Mesothelial cell of epicardium (in vitro differentiated cells): Measurements from ENCODE around the gene GRPEL2. TPM values are rescaled to one million over a fixed set of nuclear protein-coding genes. Genes with fewer than 3 reads are reported as not detected.
"Not testable (repeated sequence)": the region's sequence is repeated elsewhere in the genome, so short reads cannot be mapped to it uniquely, and the experiment has no call there.

Source experiments
- DNase-seq, 2 experiments: peaks; one replicate each; pipeline ENCODE4 v3.0.0; 2021; ENCODE audit warnings: low spot score in 2 of 2; ENCODE audit not compliant: unreplicated experiment in 2 of 2
- H3K27ac Mint-ChIP-seq: 2 replicates; pipeline ENCODE4 v1.8.0; 2021; ENCODE audit warnings: mixed read lengths
- H3K27me3 Mint-ChIP-seq: 2 replicates; pipeline ENCODE4 v1.8.0; 2021; ENCODE audit warnings: low read depth, mixed read lengths
- H3K36me3 Mint-ChIP-seq: 2 replicates; pipeline ENCODE4 v1.8.0; 2021; ENCODE audit warnings: mixed read lengths
- H3K4me1 Mint-ChIP-seq: 2 replicates; pipeline ENCODE4 v1.8.0; 2021; ENCODE audit warnings: mixed read lengths
- H3K4me3 Mint-ChIP-seq: 2 replicates; pipeline ENCODE4 v1.8.0; 2021; ENCODE audit warnings: mild to moderate bottlenecking, moderate library complexity, mixed read lengths
- H3K9me3 Mint-ChIP-seq: 2 replicates; pipeline ENCODE4 v1.8.0; 2021; ENCODE audit warnings: mixed read lengths
- CTCF ChIP-seq: fragments of 200-600 bp; sonication (generic); IDR thresholded peaks from one replicate; pipeline ENCODE4 v1.5.0; 2021; ENCODE audit warnings: antibody characterized with exemption; ENCODE audit not compliant: unreplicated experiment
- total RNA-seq: library from RNA; stranded (reverse); gene quantifications from 3 replicates; pipeline ENCODE4 v1.2.1, GENCODE V29; 2021

GRPEL2 gene
- total RNA-seq, 1 donor from 2014 or later = 15.4 TPM

GRCh38 chr5:149388498-149389190 lies 43.3 kb downstream of the GRPEL2 start:
- H3K27ac Mint-ChIP-seq = no peak overlapping the region
- no peaks in the 10 kb centered on the region for H3K9me3 Mint-ChIP-seq
- TF ChIP-seq CTCF = no peak
- H3K4me1 Mint-ChIP-seq = peaks cover 22% of the 10 kb centered on the region
- no peaks in the 10 kb centered on the region for H3K27me3 Mint-ChIP-seq
- H3K36me3 Mint-ChIP-seq = no peaks in the 10 kb centered on the region
- no peak for DNase-seq
- H3K4me3 Mint-ChIP-seq = no peak overlapping the region

GRCh38 chr5:149389552-149390495 lies 44.5 kb downstream of the GRPEL2 start:
- no peak for TF ChIP-seq CTCF
- H3K4me1 Mint-ChIP-seq = peaks cover 22% of the 10 kb centered on the region
- H3K27me3 Mint-ChIP-seq = no peaks in the 10 kb centered on the region
- H3K4me3 Mint-ChIP-seq = no peak overlapping the region
- no peaks in the 10 kb centered on the region for H3K36me3 Mint-ChIP-seq
- H3K27ac Mint-ChIP-seq = no peak overlapping the region
- DNase-seq = no peak
- H3K9me3 Mint-ChIP-seq = no peaks in the 10 kb centered on the region

- H3K4me1 Mint-ChIP-seq = peaks cover 13% of the 10 kb centered on the region
- not testable (repeated sequence) for H3K27ac Mint-ChIP-seq, H3K9me3 Mint-ChIP-seq, H3K27me3 Mint-ChIP-seq, H3K4me3 Mint-ChIP-seq, DNase-seq, H3K36me3 Mint-ChIP-seq
Measured at GRCh38 chr5:149391076-149391475, 45.8 kb downstream of the GRPEL2 start.

GRCh38 chr5:149391524-149391923 lies 46.2 kb downstream of the GRPEL2 start:
- no peak for TF ChIP-seq CTCF
- H3K36me3 Mint-ChIP-seq = no peaks in the 10 kb centered on the region
- peaks cover 9% of the 10 kb centered on the region for H3K4me1 Mint-ChIP-seq
- no peak overlapping the region for H3K4me3 Mint-ChIP-seq
- H3K9me3 Mint-ChIP-seq = no peaks in the 10 kb centered on the region
- H3K27me3 Mint-ChIP-seq = no peaks in the 10 kb centered on the region
- DNase-seq = no peak
- no peak overlapping the region for H3K27ac Mint-ChIP-seq

- Mint-ChIP-seq H3K27ac (no peak overlapping the region), H3K27me3 (no peaks in the 10 kb centered on the region), H3K4me3 (no peak overlapping the region), H3K4me1 (peaks cover 2% of the 10 kb centered on the region), H3K36me3 (no peaks in the 10 kb centered on the region), H3K9me3 (no peaks in the 10 kb centered on the region)
- DNase-seq = no peak
- TF ChIP-seq CTCF = no peak
Measured at GRCh38 chr5:149392718-149393117, 47.4 kb downstream of the GRPEL2 start.

- H3K4me1 Mint-ChIP-seq, H3K36me3 Mint-ChIP-seq, DNase-seq, H3K27me3 Mint-ChIP-seq, H3K9me3 Mint-ChIP-seq, H3K4me3 Mint-ChIP-seq, H3K27ac Mint-ChIP-seq: not testable (repeated sequence)
Measured at GRCh38 chr5:149394996-149395395, 49.7 kb downstream of the GRPEL2 start.
